CD4-positive, alpha-beta T cell treated with Interleukin-12 subunit alpha and Interleukin-12 subunit beta, for 1 hour (primary cell): ENCODE results near the gene NRIP3.

Source experiments
- DNase-seq: peaks from one replicate; pipeline ENCODE4 v3.0.0-alpha.2; 2020

The NRIP3 gene

GRCh38 chr11:9003573-9004182, at the start of gene NRIP3:
TSS of gene NRIP3 (minus strand) at chr11:9004001. CDS start at chr11:9003935, 66 bp downstream.
- peak; percentile 85 for DNase-seq

DNA sequence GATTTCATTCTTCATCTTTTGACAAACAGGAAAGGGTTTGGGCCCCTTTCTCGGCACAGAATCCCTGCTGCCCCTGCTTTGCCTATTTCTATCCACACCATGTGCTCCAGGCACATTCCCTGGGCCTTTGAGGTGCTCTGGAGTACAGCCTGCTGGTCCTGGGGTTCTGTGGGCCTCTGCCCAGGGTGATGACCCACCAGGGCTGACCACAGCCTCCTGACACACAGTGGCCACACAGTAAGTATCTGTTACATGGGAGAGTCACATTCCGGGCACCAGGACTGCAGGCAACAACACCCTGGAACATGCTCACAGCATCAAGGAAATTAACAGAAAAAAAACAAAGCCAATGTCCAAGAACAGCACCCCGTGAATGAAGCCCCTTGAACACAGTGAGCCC, 48.5 kb upstream of the NRIP3 start:
- no peak for DNase-seq

- no peak for DNase-seq
Measured at GRCh38 chr11:9049959-9050358, 46.2 kb upstream of the NRIP3 start.

DNA sequence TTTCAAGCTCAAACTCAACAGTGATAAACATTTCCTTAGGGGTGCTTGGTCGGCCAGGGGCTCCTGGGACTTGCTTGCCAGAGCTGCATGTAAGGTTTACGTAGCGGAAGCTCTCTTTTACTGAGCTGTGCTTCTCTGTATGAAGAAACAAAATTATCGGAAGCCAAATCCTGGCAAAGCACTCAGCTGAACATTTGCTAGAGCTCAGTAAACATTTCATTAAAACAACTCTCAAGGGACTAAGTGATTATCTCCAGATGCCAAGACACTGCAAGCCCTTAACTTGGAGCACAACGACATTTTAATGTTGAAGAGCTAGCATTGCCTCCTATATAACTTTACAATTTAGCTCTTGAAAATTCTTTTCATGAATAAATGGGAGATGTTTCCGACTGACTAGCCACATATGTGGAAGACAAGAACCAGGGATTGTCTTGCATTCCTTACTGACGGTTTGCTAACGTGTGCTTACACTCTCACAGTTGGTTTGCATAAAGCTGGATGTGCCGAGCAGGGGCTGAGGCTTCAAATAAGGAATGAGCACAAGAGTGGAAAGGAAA, 44.2 kb upstream of the NRIP3 start:
- DNase-seq: no peak

DNA sequence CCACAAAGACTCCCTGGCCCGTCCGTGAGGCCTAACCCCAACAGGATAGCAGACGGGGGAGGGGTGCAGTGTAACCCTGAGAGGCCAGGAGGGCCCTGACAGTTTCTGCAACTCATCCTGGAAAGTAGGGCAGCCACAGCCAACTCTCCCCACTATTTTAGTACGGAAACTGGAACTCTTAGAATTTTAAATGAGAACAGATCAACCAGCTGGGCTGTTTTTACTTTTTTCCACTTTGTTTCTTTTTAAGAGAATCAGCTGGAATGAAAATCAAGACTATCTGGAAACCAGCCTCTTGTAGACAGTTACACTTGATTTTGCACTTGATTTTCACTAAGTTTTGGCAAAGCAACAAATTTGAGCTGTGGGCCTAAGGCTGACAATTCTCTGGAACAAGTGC, 42.7 kb upstream of the NRIP3 start:
- no peak for DNase-seq

DNA sequence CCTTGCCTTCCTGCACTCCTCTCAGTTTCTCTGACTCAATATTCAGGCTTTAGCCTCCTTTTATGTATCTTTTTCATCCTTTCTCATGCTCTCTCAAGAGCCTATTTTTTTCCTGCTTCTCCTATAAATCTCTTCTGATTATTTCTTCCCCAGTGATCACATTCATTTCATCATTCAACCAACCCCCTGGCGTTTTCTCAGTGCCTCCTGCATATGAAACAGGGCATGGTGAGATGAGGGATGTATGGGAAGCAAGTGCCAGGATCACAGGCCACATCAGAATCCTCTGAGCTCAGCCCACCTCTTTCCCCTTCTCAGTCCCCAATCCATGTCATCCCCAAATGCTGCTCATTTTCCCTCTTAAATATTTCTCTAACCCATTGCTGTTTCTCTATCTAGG, 38.7 kb upstream of the NRIP3 start:
- no peak for DNase-seq

GRCh38 chr11:9041747-9042146, 37.9 kb upstream of the NRIP3 start:
- DNase-seq: no peak

- no peak for DNase-seq
Measured at GRCh38 chr11:9040410-9040809, 36.6 kb upstream of the NRIP3 start.

DNA sequence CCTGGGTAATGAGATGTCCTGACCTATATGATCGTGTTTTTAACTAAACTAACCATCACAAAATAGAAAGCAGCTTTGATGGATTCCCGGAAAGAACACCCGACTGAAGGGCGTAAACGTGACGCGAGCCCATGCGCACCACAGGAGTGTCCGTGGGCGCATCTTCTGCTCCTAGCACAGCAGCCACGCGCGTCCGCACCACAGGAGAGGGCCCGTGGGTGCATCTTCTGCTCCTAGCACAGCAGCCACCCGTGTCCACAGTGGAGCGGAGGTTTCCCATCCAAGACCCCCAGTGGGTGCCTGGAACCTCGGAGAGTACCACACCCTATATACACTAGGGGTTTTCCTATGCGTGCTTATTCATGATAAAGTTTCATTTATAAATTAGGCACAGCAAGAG, 36.1 kb upstream of the NRIP3 start:
- DNase-seq: no peak

- DNase-seq: no peak
Measured at GRCh38 chr11:9039198-9039597, 35.4 kb upstream of the NRIP3 start.

DNA sequence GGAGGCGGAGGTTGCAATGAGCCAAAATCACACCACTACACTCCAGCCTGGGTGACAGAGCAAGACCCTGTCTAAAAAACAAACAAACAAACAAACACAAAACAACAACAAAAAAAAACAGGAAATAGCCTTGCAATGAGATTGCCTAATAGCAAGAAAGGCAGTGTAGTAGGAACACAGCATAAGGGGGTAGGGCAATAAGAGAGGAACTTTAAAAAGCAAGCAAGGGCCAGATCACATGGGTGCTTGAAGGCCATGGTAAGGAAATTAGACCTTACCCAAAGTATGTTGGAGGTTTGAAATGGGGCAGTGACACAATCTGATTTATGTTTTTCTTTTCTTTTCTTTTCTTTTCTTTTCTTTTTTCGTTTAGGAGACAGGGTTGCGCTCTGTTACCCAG, 34.7 kb upstream of the NRIP3 start:
- no peak for DNase-seq

DNA sequence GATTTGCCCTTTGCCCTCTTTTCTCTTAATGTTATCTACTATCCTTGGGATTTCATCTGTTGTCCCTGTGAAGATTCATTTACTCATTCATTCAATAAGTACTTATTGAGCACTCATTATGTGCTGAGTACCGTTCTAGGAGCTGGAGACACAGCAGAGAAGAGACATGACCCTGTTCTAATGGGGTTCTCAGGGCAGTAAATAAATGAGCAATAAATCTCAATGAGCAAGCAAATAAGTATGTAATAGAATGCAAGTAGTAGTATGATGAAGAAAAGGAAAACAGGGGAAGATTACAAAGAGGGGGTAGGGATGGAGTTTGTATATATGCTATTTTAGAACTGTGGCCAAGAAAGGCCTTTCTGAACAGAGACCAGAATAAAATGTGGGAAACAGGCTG, 34.2 kb upstream of the NRIP3 start:
- no peak for DNase-seq

DNA sequence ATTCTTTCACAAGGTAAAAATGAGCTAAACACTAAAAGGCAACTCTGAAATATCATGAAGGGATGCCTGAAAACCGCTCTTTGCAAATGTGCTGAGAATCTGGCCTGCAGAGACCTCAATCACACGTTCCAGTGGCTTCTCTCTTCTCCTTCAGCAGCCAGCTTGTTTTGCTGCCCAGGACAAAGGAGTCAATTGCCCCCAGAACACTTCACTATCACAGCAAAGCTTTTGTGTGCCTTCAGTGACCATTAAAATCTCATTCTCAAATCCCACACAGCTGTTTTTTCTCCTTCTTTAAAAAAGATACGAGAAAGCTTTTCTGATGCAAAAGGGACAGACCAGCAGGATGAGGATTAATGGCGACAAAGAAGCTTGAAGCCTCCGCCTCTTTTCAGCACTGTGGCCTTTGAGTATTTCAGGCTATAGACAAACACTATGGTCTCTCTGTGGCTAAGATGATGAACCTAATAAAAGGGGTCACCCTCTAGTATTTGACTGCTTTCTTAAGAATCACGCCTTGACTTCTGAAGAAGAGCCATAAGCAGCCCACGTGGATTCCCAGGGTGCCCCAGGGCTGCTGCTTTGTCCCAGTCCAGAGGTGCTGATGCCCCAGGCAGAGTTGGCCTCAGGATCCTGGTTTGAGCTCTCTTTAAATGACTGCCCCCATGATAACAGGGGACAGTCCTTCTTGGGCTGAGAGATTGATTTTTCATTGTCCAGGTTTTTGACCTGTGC, 33.4 kb upstream of the NRIP3 start:
- DNase-seq: no peak

GRCh38 chr11:9030601-9031000, 26.8 kb upstream of the NRIP3 start:
- DNase-seq: no peak

GRCh38 chr11:9029422-9029821, 25.6 kb upstream of the NRIP3 start:
- DNase-seq: no peak

DNA sequence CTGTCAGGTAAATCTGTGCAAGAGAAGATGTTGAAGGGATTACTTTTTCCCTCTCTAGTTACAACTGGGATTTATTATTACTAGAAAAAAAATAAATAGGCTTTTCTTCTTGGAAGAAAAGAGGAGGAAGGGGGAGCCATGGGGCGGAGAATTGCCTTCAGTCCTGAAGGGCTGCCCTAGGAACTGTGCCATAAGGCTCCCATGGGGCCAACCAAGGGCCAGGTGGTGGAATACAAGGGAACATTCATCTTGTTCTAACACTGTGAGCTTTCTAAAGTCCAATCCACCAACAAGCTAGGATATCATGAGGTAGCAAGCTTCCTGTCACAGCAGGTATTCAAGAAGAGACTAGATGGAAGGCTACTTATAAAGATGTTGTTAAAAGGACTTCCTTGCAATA, 24.8 kb upstream of the NRIP3 start:
- no peak for DNase-seq

DNA sequence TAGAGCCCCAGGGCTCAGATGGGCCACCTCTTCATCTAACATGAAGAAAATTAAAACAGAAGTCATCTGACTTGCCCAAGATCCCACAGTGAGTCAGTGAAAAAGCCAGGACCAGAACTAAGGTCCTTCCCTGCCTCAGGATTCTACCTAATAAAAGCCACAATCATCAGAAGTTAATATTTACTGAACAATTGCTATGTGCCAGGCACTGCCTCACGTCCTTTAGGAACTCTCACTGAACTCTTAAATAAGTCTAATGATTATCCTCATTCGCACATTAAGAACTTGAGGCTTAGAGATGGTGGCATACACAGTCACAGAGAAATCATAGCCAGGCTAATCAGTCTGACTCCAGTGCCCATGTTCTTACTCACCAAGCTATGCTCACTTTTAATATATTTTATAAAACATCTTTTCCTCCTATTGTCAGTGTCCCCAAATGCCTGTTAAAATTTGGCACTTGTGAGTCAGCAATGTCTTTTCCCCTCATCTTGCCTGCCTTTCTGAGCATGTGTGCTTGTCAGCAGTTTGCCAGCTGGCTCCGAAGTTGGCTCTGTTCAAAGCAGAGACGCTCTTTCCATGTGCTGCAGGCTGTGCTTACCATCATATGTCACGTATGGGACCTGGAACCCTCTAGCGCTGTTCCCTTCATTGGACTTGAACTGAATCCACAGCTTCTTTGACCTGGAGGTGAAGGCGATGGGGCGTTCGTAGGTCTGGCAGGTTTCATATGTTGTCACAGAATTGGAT, 21.5 kb upstream of the NRIP3 start:
- no peak for DNase-seq

DNA sequence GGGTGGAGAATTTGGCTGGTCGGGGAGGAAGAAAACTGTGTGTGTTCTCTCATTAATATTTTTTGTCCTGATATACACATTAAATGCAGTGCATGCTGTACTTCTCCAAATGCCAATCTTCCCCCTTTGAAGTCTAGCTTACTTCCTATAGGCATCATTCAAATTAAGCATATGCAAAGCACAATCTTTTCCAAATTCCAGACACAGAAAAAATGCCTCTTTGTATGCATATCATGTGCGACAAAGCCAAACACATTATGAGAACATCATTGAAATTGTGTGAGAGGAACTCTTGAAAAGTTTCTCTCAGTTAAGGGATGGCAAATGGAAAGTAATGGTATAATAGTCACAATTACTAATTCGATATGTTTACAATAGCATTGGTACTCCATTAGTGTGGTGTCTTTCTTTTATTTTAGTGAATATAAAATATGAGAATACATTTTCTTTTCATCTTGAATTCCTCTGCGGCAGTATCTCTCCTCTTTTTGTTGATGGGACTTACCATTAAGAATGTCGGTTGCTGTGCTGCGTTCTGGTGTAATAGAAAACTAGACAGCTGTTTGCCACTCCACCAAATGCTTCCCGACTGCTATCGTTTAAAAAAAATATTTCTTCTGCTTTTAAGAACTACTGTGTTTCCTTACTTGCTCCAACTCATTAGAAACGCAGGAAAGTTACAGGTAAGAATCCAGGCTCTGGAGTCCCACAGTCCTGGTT, 19.3 kb upstream of the NRIP3 start:
- DNase-seq: no peak

GRCh38 chr11:9020916-9021315, 17.1 kb upstream of the NRIP3 start:
- no peak for DNase-seq

- DNase-seq: no peak
Measured at GRCh38 chr11:9019861-9020260, 16.1 kb upstream of the NRIP3 start.

DNA sequence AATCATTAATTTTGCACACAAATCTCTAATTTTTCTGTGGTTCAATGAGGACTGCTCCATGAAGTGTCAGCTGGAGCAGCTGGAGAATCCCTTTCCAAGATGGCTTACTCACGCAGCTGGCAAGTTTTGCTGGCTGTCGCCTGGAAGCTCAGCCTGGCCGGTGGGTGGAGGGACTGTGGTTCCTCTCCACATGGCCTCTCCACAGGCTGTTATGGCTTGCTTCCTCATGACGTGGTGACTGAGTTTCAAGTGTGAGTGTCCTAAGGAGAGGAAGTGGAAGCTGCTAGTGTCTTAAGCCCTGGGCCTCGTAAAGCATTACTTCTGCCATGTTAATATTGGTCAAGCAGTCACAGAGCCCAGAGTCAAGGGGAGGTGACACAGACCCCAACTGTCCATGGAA, 14.0 kb upstream of the NRIP3 start:
- no peak for DNase-seq

- no peak for DNase-seq
Measured at GRCh38 chr11:9016916-9017642, 13.3 kb upstream of the NRIP3 start.

DNA sequence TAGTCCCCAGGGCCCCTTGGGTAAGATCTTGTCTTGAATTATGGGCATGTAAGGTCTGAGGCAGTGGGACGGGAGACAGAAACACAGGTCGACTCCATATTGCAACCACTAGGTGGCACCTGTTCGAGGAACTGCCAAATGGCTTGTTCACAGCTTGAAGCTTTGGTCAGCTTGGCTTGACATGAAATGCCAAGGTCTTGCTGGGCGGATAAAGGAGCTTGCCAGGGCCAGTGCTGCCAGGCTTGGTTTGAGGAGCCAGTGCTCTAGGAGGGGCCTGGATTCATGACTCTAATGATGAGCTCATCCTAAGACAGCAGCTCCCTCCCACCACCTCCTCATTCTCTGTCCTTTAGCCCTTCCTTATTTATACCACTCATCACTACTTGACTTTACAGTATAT, 11.9 kb upstream of the NRIP3 start:
- DNase-seq: peak; percentile 68
